Small intestine (tissue), 16 donors: ENCODE data around the gene NR2E1. TPM values are rescaled to one million over a fixed set of nuclear protein-coding genes. Genes with fewer than 3 reads are reported as not detected.

ENCODE experiments used
- DNase-seq, 2 donors: peaks; one replicate each; pipeline versions ENCODE4 v3.0.0 to v3.0.0-alpha.2; 2013
- FAIRE-seq: peaks from 2 replicates; lab custom pipeline; 2012; peaks lifted over from hg19 to GRCh38; lab: Jason Lieb, UNC
- H3K27ac ChIP-seq, 3 donors: one replicate each; pipeline ENCODE4 v1.5.1; 2013; ENCODE audit warnings: low read length in 2 of 3, mild to moderate bottlenecking in 2 of 3, control low read depth in 1 of 3, inconsistent platforms in 1 of 3, low read depth in 1 of 3, moderate library complexity in 1 of 3
- H3K27me3 ChIP-seq, 3 donors: one replicate each; pipeline ENCODE4 v1.6.1; 2013; ENCODE audit warnings: low read length in 3 of 3, inconsistent platforms in 1 of 3; ENCODE audit not compliant: control insufficient read depth in 3 of 3, insufficient read depth in 3 of 3
- H3K36me3 ChIP-seq, 3 donors: one replicate each; pipeline ENCODE4 v1.6.1; 2013; ENCODE audit warnings: low read length in 3 of 3, inconsistent platforms in 1 of 3, low read depth in 1 of 3, mild to moderate bottlenecking in 1 of 3, moderate library complexity in 1 of 3; ENCODE audit not compliant: control insufficient read depth in 3 of 3, insufficient read depth in 2 of 3
- H3K4me1 ChIP-seq, 3 donors: one replicate each; pipeline ENCODE4 v1.6.1; 2013; ENCODE audit warnings: low read length in 2 of 3, inconsistent platforms in 1 of 3, low read depth in 1 of 3, mild to moderate bottlenecking in 1 of 3, moderate library complexity in 1 of 3; ENCODE audit not compliant: control insufficient read depth in 3 of 3, insufficient read depth in 2 of 3
- H3K4me3 ChIP-seq, 3 donors: one replicate each; pipeline ENCODE4 v1.5.1; 2013; ENCODE audit warnings: low read length in 3 of 3, control low read depth in 1 of 3, inconsistent platforms in 1 of 3, low read depth in 1 of 3, mild to moderate bottlenecking in 1 of 3, moderate library complexity in 1 of 3
- H3K9me3 ChIP-seq, 2 donors: one replicate each; pipeline ENCODE4 v1.6.1; 2013; ENCODE audit warnings: low read depth in 1 of 2, low read length in 1 of 2; ENCODE audit not compliant: control insufficient read depth in 2 of 2, insufficient read depth in 1 of 2
- WGBS, 3 donors: extraction: QIAGEN DNeasy Blood & Tissue Kit; methylation state at CpG; one replicate each; pipeline ENCODE4 v1.1.7; 2013; 5-methylcytosine and 5-hydroxymethylcytosine counted together
- long read RNA-seq, 10 donors: transcript quantifications; one replicate each; lab custom pipeline, GENCODE V29; 2026
- polyA plus RNA-seq, 4 donors: library from polyadenylated mRNA; stranded (reverse) in 3 of 4; unstranded in 1 of 4; fragments of 200-250 nt in 3 of 4; fragments of 120-200 nt in 1 of 4; gene quantifications; one replicate each; pipeline versions ENCODE4 v1.2.1 to v1.2.3, GENCODE V29; 2013
- donor health status: healthy with polysubstance abuse.
- donor health status: control.
- donor health status: control.
- donor health status: Bipolar disorder and iron deficiency.
- donor health status: healthy.

NR2E1 gene
- under 1 TPM in 1 of 4 donors, not detected in 3; 0.04 TPM for polyA plus RNA-seq
- long read RNA-seq, donor 1, partial matches to known transcripts = 390 of 1,268 reads
- long read RNA-seq, donor 1, other reads (novel, unspliced or antisense) = 878 of 1,268 reads
- long read RNA-seq, donor 2, partial matches to known transcripts = 86 of 156 reads
- long read RNA-seq, donor 2, other reads (novel, unspliced or antisense) = 70 of 156 reads
- long read RNA-seq, donor 3, partial matches to known transcripts = 155 of 382 reads
- long read RNA-seq, donor 3, other reads (novel, unspliced or antisense) = 227 of 382 reads
- long read RNA-seq, donor 4 = 0 reads
- long read RNA-seq, donor 5, partial matches to known transcripts = 62 of 212 reads
- long read RNA-seq, donor 5, other reads (novel, unspliced or antisense) = 150 of 212 reads
- long read RNA-seq, donor 6, partial matches to known transcripts = 218 of 408 reads
- long read RNA-seq, donor 6, other reads (novel, unspliced or antisense) = 190 of 408 reads
- long read RNA-seq, donor 7, partial matches to known transcripts = 589 of 1,236 reads
- long read RNA-seq, donor 7, other reads (novel, unspliced or antisense) = 647 of 1,236 reads
- long read RNA-seq, donor 8, partial matches to known transcripts = 8 of 8 reads
- long read RNA-seq, donor 8, other reads (novel, unspliced or antisense) = 0 of 8 reads
- long read RNA-seq, donor 9, partial matches to known transcripts = 31 of 66 reads
- long read RNA-seq, donor 9, other reads (novel, unspliced or antisense) = 35 of 66 reads
- long read RNA-seq, donor 10, partial matches to known transcripts = 132 of 387 reads
- long read RNA-seq, donor 10, other reads (novel, unspliced or antisense) = 255 of 387 reads

- Histone ChIP-seq H3K27ac (no peak within 1 kb of the TSS), H3K4me3 (peak within 1 kb of the TSS in 1 of 3 donors; percentile 3), H3K9me3 (no peaks in the 10 kb centered on the region), H3K4me1 (peaks cover 4 to 47% (median 11%) of the 10 kb centered on the region in 3 donors), H3K36me3 (no peaks in the 10 kb centered on the region), H3K27me3 (peaks cover 33 to 100% (median 82%) of the 10 kb centered on the region in 3 donors)
- peak in 1 of 2 donors; percentile 40 for DNase-seq
- FAIRE-seq = no peak
- WGBS, 3 donors = 3 to 4% (median 4%) methylated on average over 54 of the region's 54 CpGs
Observed at GRCh38 chr6:108165714-108166663, at the start of gene NR2E1. TSS of gene NR2E1 (plus strand) at chr6:108166022. CDS start at chr6:108166766, 744 bp downstream.

- Histone ChIP-seq H3K4me1 (peaks cover 0 to 35% (median 9%) of the 10 kb centered on the region in 3 donors), H3K9me3 (peaks cover 0 to 4% of the 10 kb centered on the region in 2 donors), H3K36me3 (no peaks in the 10 kb centered on the region), H3K27ac (no peak overlapping the region), H3K4me3 (peak overlapping the region in 1 of 3 donors; percentile 15), H3K27me3 (peaks cover 5 to 81% (median 40%) of the 10 kb centered on the region in 3 donors)
- FAIRE-seq (no peak), DNase-seq (peak in 1 of 2 donors; percentile 32)
- 2 to 10% (median 8%) methylated on average over 45 to 46 of the region's 46 CpGs for WGBS, 3 donors
Observed at GRCh38 chr6:108116546-108117426, 49.0 kb upstream of the NR2E1 start.

GRCh38 chr6:108117427-108118358 lies 48.1 kb upstream of the NR2E1 start:
- Histone ChIP-seq H3K36me3 (no peaks in the 10 kb centered on the region), H3K9me3 (peaks cover 0 to 4% of the 10 kb centered on the region in 2 donors), H3K27ac (no peak overlapping the region), H3K27me3 (peaks cover 5 to 90% (median 44%) of the 10 kb centered on the region in 3 donors), H3K4me1 (peaks cover 0 to 35% (median 9%) of the 10 kb centered on the region in 3 donors), H3K4me3 (peak overlapping the region; percentile 40 to 66 (median 57))
- FAIRE-seq (no peak), DNase-seq (peak; percentile 33 to 74)
- WGBS, 3 donors = 1% methylated on average over 56 to 72 of the region's 72 CpGs

GRCh38 chr6:108118359-108118724 lies 47.5 kb upstream of the NR2E1 start:
- Histone ChIP-seq H3K4me3 (peak overlapping the region in 2 of 3 donors; percentile 57 to 66), H3K4me1 (peaks cover 0 to 35% (median 9%) of the 10 kb centered on the region in 3 donors), H3K9me3 (peaks cover 0 to 4% of the 10 kb centered on the region in 2 donors), H3K36me3 (no peaks in the 10 kb centered on the region), H3K27ac (no peak overlapping the region), H3K27me3 (peaks cover 6 to 97% (median 49%) of the 10 kb centered on the region in 3 donors)
- FAIRE-seq (no peak), DNase-seq (no peak)
- 0 to 1% (median 0%) methylated on average over 17 to 45 of the region's 45 CpGs for WGBS, 3 donors

GRCh38 chr6:108118810-108119768 lies 46.7 kb upstream of the NR2E1 start:
- DNase-seq (peak in 1 of 2 donors; percentile 52), FAIRE-seq (no peak)
- Histone ChIP-seq H3K36me3 (no peaks in the 10 kb centered on the region), H3K27ac (no peak overlapping the region), H3K4me3 (peak overlapping the region in 2 of 3 donors; percentile 6 to 66), H3K9me3 (peaks cover 0 to 4% of the 10 kb centered on the region in 2 donors), H3K4me1 (peaks cover 0 to 29% (median 9%) of the 10 kb centered on the region in 3 donors), H3K27me3 (peaks cover 8 to 98% (median 52%) of the 10 kb centered on the region in 3 donors)
- WGBS, 3 donors = 3 to 7% (median 7%) methylated on average over 65 to 67 of the region's 67 CpGs

GRCh38 chr6:108119769-108120141 lies 46.1 kb upstream of the NR2E1 start:
- peaks cover 0 to 29% (median 9%) of the 10 kb centered on the region in 3 donors for H3K4me1 ChIP-seq
- FAIRE-seq = no peak
- H3K27me3 ChIP-seq = peaks cover 8 to 97% (median 57%) of the 10 kb centered on the region in 3 donors
- H3K36me3 ChIP-seq = no peaks in the 10 kb centered on the region
- WGBS, 3 donors = 37 to 59% (median 48%) methylated on average over 24 of the region's 24 CpGs
- DNase-seq = no peak
- no peak overlapping the region for H3K27ac ChIP-seq
- H3K9me3 ChIP-seq = peaks cover 0 to 7% of the 10 kb centered on the region in 2 donors
- no peak overlapping the region for H3K4me3 ChIP-seq
